Thymus (tissue), 11 donors: ENCODE data around the gene LYZL2. TPM values are rescaled to one million over a fixed set of nuclear protein-coding genes. Genes with fewer than 3 reads are reported as not detected.
A peak's percentile ranks its signal among the peaks of the same experiment; 100 is the strongest.
"Not testable (repeated sequence)": the region's sequence is repeated elsewhere in the genome, so short reads cannot be mapped to it uniquely, and the experiment has no call there.

Experiments used
- DNase-seq, 9 donors: peaks; one replicate each; pipeline ENCODE4 v3.0.0-alpha.2; 2013; ENCODE audit warnings: low spot score in 9 of 9, low read depth in 6 of 9, missing footprints in 1 of 9
- H3K27ac ChIP-seq, 2 donors: one replicate each; pipeline ENCODE4 v1.5.1; 2013; ENCODE audit warnings: control low read depth in 1 of 2, low read depth in 1 of 2, low read length in 1 of 2, mild to moderate bottlenecking in 1 of 2, moderate library complexity in 1 of 2
- H3K27me3 ChIP-seq, 2 donors: one replicate each; pipeline ENCODE4 v1.5.1; 2013; ENCODE audit warnings: low read length in 1 of 2; ENCODE audit not compliant: control insufficient read depth in 2 of 2, insufficient read depth in 1 of 2
- H3K36me3 ChIP-seq, 2 donors: one replicate each; pipeline ENCODE4 v1.5.1; 2013; ENCODE audit warnings: low read length in 1 of 2, mild to moderate bottlenecking in 1 of 2, moderate library complexity in 1 of 2; ENCODE audit not compliant: control insufficient read depth in 2 of 2, insufficient read depth in 2 of 2
- H3K4me1 ChIP-seq, 2 donors: one replicate each; pipeline ENCODE4 v1.5.1; 2013; ENCODE audit warnings: low read length in 2 of 2; ENCODE audit not compliant: control insufficient read depth in 2 of 2, insufficient read depth in 2 of 2
- H3K4me3 ChIP-seq, 2 donors: one replicate each; pipeline ENCODE4 v1.5.1; 2013; ENCODE audit warnings: low read length in 2 of 2, control low read depth in 1 of 2, mild to moderate bottlenecking in 1 of 2
- H3K9me3 ChIP-seq, 2 donors: one replicate each; pipeline ENCODE4 v1.5.1; 2013; ENCODE audit warnings: low read length in 1 of 2, mild to moderate bottlenecking in 1 of 2; ENCODE audit not compliant: control insufficient read depth in 2 of 2, insufficient read depth in 1 of 2
- WGBS: extraction: QIAGEN DNeasy Blood & Tissue Kit; methylation state at CpG from one replicate; pipeline ENCODE4 v1.1.7; 2013; 5-methylcytosine and 5-hydroxymethylcytosine counted together
- polyA plus RNA-seq: library from polyadenylated mRNA; stranded (reverse); fragments of 200-250 nt; gene quantifications from one replicate; pipeline ENCODE4 v1.2.3, GENCODE V29; 2013
- total RNA-seq: library from RNA; stranded (reverse); fragments of 120-200 nt; gene quantifications from one replicate; pipeline ENCODE4 v1.2.4, GENCODE V29; 2013
- donor health status: healthy.

The LYZL2 gene
- total and polyA plus RNA-seq, 2 donors, result not detected

DNA sequence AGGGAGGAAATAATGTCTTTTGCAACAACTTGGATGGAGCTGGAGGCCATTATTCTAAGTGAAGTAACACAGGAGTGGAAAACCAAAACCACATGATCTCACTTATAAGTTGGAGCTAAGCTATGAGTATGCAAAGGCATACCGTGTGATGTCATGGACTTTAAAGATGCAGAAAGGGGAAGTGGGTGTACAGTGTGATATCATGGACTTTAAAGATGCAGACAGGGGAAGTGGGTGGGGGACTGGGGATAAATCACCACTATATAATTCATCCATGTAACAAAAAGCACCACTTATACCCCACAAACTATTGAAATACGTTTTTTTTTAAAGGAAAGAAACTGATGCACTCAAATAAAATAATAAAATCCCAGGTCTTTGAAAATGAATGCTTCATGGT lies 29.5 kb downstream of the LYZL2 start:
- 41% methylated on average over 2 of the region's 2 CpGs for WGBS
- H3K27me3 ChIP-seq, result no peaks in the 10 kb centered on the region
- H3K4me1 ChIP-seq, result no peaks in the 10 kb centered on the region
- H3K9me3 ChIP-seq, result no peaks in the 10 kb centered on the region
- H3K4me3 ChIP-seq, result no peak overlapping the region
- no peak overlapping the region for H3K27ac ChIP-seq
- DNase-seq, result peak in 1 of 9 donors; percentile 19
- H3K36me3 ChIP-seq, result no peaks in the 10 kb centered on the region

DNA sequence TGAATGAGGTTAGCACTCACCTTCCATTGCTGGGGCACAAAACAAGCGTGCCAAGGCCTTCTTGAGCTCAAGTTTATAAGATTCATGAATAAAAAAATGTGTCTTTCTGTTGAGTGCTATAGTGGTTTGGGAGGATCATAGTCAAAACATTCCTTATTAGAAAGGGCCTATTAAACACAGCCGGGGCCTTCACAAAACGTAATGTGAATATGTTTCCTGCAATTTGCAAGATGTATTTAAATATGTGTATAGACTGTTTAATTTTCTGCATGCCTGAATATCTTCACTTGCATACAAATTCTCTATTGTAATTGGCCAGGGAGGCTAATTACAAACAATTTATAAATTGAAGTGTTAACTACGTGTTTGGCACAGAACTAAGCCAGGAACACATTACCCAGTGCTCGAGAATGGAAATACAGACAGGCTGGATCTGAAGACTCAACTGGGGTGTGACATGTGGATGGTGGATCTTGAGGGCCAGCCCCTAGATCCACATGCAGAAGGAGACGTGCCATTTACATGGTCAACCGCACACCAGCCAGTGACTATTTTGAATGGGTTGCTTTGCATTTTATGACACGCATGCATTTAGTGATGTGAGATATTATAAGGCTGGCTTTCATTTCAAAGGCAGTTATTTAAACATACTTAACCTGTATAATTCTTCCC lies 31.3 kb downstream of the LYZL2 start:
- Histone ChIP-seq H3K27me3 (no peaks in the 10 kb centered on the region), H3K4me3 (no peak overlapping the region), H3K27ac (no peak overlapping the region), H3K4me1 (no peaks in the 10 kb centered on the region), H3K9me3 (no peaks in the 10 kb centered on the region), H3K36me3 (no peaks in the 10 kb centered on the region)
- WGBS, result 98% methylated on average over 8 of the region's 8 CpGs
- DNase-seq, result no peak

DNA sequence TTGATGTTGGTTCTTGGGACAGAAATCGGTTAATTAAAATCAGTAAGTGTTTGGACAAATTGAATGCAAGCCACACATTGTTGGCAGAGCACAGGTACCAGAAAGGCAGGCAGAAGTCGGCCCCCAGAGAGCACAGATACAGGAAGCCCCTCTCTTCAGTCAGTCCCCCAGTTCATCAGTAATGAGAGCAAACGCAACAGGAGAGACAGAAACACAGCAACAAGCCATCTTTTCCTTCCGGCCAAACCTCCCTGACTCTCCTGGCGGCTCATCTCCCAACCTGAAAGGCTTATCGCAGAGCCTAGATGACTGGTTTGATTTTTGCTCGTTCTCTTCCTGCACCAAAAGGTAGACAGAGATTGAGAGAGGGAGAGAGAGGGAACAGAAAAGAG lies 32.1 kb downstream of the LYZL2 start:
- 95% methylated on average over 7 of the region's 7 CpGs for WGBS
- H3K27ac ChIP-seq, DNase-seq, H3K36me3 ChIP-seq, H3K27me3 ChIP-seq, H3K9me3 ChIP-seq, H3K4me3 ChIP-seq, H3K4me1 ChIP-seq: not testable (repeated sequence)

DNA sequence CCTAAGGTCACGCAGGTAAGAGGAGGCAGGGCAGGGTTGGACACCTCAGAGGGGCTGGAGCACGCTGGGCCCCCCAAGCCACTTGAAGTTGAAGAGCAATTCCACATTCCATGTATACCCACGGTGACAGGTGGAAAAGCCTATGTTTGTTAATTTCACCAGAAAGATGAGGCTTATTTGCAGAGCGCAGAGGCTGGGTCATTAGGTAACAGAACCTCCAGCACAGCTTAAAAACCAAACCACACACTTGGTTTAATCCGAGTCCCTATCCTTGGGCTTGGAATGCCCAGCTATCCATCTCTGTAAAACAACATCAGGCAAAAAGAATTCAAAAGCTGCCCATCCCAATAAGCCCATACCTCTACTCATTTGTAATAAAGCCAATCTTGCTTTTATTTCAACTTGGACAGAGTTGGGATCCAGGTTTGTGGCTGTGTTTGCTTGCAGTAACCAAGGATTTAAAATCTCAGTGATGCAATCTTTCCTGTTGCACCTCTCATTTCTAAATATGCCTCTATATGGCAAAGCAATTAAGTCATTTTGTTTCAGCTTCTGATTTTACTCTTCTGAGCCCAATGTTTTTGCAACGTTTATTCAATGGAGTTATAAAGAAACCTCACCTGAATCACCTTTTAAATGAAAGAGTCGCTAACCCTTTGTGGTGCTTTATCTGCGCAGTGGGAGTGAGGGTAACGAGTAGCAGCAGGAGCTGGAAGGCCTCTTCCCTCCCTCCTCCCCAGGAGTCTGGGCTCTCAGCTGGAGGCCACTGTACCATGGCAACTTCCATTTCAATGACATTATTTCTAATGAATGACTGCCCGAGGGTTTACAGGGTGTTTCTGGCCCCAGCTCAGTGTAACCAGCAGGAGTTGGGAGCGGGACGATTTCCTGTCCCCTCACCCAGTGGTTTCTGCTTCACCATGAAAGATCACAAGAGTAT lies 32.8 kb downstream of the LYZL2 start:
- H3K36me3 ChIP-seq, H3K9me3 ChIP-seq, H3K4me1 ChIP-seq, H3K4me3 ChIP-seq, H3K27ac ChIP-seq, H3K27me3 ChIP-seq, DNase-seq: not testable (repeated sequence)
- WGBS, result 95% methylated on average over 12 of the region's 12 CpGs

DNA sequence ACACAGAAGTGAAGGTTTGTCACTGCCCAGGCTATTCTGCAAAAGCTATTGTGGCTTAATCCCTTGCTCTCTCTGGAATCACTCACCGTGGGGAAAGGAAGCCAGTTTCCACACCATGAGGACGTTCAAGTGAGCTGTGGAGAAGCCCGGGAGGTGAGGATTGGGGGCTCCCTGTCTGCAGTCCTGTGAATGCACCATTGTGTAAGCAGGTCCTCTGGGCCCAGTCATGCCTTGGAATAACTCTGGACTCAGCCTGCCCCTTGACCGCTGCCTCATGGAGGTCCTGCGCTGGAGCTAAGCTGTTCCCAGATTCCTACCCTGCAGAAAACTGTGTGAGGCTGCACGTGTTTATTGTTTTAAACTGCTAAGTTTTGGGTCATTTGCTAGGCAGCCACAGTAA lies 33.5 kb downstream of the LYZL2 start:
- H3K27me3 ChIP-seq, result no peaks in the 10 kb centered on the region
- H3K27ac ChIP-seq, result no peak overlapping the region
- no peaks in the 10 kb centered on the region for H3K36me3 ChIP-seq
- WGBS, result 93% methylated on average over 6 of the region's 6 CpGs
- DNase-seq, result no peak
- no peak overlapping the region for H3K4me3 ChIP-seq
- no peaks in the 10 kb centered on the region for H3K9me3 ChIP-seq
- H3K4me1 ChIP-seq, result no peaks in the 10 kb centered on the region

DNA sequence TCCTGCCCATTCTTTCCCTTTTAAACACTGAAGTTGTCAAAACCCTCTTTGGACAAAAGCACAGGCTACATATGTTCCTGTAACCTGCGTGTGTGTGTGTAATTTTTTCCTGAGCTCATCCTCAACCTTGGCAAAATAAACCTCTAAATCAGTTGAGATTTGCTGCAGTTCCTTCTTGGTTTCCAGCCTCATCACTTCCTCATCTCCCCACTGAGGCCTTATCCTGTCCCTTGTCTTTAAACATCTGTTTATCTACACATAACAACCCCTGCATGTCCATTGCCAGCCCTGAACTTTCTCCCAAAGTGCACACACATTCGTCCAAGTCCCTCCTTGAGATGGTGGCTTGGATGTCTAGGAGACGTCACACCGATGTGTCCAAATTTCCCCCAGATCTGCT lies 35.5 kb downstream of the LYZL2 start:
- H3K27me3 ChIP-seq, result no peaks in the 10 kb centered on the region
- H3K36me3 ChIP-seq, result no peaks in the 10 kb centered on the region
- no peaks in the 10 kb centered on the region for H3K4me1 ChIP-seq
- DNase-seq, result no peak
- H3K4me3 ChIP-seq, result no peak overlapping the region
- H3K27ac ChIP-seq, result no peak overlapping the region
- WGBS, result 67% methylated on average over 4 of the region's 4 CpGs
- H3K9me3 ChIP-seq, result no peaks in the 10 kb centered on the region

DNA sequence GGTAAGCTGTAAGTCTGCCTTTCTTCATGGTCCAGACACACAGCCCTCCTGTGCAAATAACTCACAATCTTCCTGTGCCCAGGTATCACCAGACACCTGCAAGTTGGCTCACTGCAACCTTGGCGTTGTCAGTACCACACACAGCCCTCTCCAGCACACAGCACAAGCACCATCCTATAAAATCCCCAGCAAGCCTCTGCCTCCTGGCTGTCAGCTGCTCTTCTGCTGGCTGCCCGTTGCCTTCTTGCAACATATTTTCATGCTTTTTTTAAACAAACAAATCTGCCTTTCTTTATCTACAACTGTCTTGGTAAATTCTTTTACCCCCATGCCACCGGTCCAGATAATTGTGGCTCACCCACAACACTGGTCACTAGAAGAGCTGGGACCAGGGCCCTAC lies 36.8 kb downstream of the LYZL2 start:
- H3K9me3 ChIP-seq, H3K4me1 ChIP-seq, H3K27me3 ChIP-seq, DNase-seq, H3K27ac ChIP-seq, H3K36me3 ChIP-seq, H3K4me3 ChIP-seq: not testable (repeated sequence)
- WGBS, result 83% methylated on average over 3 of the region's 3 CpGs

DNA sequence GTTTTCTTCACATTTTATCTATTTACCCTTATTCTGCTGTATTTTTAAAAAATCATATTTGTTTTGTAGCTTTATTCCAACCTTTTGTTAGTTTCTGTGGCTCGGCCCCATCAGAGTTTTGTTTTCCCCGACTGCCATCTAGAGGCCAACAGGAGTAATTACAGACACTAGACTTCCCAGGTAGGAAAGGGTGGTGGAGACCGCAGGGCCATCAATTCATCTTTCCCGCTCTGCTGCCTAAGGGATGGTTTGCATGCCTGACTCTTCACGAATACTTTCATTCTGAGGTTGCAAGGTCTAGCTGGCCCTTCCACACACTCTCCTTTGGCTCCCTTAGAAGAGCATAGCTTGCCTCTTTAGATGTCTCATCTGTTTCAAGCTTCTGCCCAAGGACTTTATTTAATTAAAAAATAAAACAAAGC lies 38.3 kb downstream of the LYZL2 start:
- Histone ChIP-seq H3K4me1 (no peaks in the 10 kb centered on the region), H3K27ac (no peak overlapping the region), H3K36me3 (no peaks in the 10 kb centered on the region), H3K9me3 (no peaks in the 10 kb centered on the region), H3K27me3 (no peaks in the 10 kb centered on the region), H3K4me3 (no peak overlapping the region)
- DNase-seq, result peak; percentile 22 to 67 (median 38)
- 9% methylated on average over 5 of the region's 5 CpGs for WGBS

DNA sequence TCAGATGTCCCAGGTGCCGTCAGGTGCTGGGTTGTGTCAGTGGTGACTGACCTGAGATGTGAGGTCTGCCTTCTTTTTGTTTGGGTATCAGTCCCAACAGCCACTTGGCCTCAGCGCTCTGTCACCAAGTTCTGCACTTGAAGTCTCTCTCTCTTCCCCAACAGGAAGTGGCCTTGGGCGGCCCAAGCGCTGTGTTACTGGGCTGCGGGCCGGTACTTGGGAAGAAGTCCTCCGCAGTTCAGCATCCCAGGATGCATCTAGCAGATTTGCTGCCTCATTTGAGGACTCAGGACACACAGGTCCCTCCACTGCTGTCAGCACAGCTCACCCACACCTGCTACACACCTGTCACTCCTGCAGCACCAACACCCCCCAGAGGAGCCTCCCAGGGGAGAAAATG lies 40.1 kb downstream of the LYZL2 start:
- no peak overlapping the region for H3K27ac ChIP-seq
- H3K36me3 ChIP-seq, result no peaks in the 10 kb centered on the region
- no peak for DNase-seq
- H3K4me3 ChIP-seq, result no peak overlapping the region
- H3K9me3 ChIP-seq, result no peaks in the 10 kb centered on the region
- WGBS, result 75% methylated on average over 7 of the region's 7 CpGs
- H3K27me3 ChIP-seq, result no peaks in the 10 kb centered on the region
- no peaks in the 10 kb centered on the region for H3K4me1 ChIP-seq
